AML-193 (cell line): ENCODE results near the gene PDCD4.
A peak's percentile ranks its signal among the peaks of the same experiment; 100 is the strongest.

Experiments
- DNase-seq, 2 experiments: peaks; one replicate each; lab custom pipeline; 2025; lab: John Stamatoyannopoulos, UW

The PDCD4 gene

DNA sequence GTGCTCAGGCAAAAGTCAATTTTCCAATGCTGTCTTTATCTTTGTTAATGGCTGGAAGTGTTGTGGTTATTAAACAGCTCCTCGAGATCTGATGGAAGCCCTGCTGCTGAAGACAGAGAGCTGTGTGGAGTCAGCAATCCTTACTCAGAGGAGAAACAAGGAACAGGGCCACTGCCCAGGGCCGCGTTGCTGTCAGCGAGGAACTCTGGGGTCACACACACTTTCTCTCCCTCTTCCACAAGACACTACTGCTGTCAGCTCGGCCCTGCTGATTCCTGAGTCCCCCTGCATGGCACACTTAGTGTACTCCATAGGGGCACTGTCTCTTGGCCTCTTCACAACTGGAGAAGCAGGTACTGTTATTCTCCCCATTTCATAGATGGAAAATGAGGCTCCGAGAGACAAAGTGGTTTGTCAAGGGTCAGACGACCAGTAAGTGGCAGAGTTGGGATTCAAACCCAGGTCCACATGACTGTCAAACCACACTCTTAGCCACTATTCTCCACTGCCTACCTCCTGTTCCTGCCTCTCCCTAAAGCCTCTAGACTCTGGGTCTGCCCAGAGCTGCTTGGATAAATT lies 29.3 kb upstream of the PDCD4 start:
- no peak for DNase-seq

DNA sequence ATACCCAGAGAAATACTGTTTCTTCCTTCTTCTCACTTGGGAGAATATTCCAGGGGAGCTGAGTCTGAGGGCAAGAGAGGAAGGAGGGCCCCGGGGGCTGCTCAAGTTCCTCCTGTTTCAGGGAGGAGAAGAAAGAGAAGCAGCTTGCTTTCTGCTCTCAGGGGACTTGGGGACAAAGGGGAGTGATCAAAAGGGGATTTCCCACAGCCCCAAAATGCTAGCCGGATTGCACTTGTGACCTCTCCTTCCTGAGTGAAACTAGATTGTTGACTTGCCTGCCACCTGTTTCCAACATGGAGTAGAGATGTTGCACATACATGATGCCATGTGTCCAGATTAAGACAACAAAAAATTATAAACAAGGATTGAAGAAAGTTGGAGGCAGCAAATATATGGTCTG lies 28.7 kb upstream of the PDCD4 start:
- DNase-seq, result no peak

DNA sequence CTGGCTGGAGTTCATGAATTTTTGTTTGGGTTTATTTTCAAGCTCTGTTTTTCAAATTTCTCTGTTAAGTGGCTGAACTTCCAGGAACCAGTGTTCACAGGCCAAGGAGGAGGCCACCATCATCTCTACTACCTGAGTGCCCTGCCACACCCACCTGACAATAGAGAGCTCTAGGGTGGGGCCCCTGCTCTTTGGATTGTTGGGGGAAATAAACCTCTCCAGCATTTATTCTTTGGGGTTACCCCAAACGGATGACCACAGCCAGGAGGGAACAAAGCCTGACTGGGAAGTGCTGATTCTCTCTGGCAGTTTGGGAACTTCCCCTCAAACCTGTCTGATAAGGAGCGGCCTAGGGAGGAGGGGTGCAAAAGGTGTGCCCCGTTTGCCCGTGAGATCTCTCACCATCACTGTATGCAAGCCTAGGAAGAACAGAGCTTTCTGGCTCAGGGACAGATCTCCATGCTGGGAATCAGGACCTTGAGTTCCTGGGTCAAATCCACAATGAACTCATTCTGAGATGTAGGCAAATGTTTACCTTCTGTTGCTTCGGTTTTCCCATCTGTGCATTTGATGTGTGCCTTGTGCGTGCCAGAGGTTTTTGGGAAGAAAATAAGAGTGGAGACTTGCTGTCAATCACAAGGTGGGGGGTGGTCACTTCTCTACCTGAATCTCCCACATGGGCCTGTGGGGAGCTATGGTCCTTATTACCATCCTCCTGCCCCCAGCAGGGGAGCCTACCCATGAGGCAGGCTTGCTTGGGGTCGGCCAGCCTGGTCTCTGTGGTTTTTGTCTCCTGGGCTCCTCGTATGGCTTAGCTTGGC lies 27.7 kb upstream of the PDCD4 start:
- DNase-seq, result no peak

DNA sequence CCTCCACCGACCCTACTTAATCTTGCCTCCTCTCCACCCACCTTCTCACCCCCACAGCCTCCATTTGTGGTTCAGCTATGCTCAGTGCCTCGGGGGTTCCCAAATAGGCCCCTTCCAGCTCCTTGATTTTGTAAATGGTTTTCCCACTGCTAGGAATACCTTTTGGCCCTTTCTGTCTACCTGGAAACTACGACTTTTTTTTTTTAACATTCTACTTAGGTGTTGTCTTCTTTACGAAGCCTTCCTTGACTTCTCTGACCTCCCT lies 27.2 kb upstream of the PDCD4 start:
- DNase-seq, result no peak

DNA sequence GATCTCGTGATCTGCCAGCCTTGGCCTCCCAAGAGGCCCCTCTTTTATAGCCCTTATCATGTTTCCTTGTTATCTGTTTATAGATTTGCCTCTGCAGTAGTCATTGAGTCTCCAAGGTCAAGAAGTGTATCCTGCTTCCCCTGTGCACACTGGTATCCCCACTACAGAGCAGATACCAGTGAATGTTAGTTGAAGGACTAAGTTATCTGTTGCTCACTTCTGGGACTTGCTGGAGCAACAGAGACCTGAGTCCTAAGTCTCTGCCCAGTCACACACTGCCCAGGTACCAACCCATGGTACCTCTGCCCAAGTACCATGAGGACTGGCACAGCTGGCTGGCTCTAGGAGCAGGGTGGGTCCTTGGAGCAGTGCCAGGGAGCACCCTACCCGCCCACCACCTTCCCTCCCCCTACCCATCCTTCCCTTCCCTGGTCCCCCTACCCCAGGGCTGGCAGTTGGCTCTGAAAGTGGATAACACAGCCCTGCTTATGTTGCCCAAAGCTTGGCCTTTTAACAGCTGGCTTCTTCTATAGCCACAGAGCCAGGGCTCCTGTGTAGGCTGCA lies 26.5 kb upstream of the PDCD4 start:
- no peak for DNase-seq

DNA sequence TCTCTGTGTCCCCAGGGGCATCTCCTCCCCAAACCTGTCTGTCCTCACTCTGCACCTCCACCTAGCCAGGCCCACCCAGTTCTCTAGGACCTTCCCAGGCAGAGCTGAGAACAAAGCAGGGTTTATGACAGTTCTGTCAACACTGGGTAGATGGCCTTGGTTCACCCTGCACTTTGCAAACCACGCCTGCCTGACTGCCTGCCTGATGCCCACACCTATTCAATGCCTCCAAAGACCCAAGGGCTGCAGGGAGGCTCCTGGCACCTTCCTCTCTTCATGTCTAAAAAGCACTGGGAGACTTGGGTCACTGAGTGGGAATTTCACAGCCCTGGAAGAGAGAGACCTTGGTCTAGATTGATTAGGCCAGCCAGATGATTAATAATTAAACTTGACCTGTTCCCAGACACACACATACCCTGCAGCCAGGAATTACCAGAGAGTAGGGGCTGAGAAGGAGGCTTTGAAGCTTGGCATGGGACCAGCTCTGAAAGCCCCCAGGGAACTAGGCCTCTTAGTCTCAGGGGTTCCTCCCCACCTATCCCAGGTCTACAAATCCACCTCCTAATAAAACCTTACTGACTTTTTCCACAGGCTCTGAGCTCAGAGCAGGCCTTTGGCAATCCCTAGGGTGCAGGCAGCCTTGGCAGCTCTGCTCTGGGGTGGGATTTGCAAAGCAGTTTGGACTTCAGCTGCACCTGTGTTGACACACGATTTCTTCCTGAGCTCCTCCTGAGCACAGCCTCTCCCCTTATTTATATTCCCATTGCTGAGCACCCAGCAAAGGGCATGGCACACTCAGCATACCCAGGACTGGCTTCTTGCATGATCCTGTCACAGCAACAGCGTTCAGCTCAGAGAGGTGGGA lies 25.7 kb upstream of the PDCD4 start:
- DNase-seq, result no peak

DNA sequence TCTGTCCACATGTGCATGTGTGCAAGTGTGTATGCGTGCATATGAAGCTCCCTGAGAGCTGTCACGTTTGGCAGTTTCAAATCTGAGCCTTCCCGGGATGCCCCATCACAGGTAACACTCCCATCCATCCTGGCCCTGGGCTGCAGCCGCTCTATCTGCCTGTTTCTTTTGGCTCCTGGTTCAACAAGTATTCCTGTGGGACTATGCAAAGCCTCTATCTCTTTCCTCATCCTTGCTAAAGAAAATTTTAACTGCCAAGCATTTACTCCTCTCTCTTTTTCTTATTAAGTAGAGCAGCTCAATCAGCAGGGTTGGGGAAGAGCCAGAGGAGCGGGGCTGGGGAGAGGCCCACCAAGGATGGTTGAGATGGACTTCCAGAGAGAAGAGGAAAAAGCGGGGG lies 24.4 kb upstream of the PDCD4 start:
- no peak for DNase-seq

DNA sequence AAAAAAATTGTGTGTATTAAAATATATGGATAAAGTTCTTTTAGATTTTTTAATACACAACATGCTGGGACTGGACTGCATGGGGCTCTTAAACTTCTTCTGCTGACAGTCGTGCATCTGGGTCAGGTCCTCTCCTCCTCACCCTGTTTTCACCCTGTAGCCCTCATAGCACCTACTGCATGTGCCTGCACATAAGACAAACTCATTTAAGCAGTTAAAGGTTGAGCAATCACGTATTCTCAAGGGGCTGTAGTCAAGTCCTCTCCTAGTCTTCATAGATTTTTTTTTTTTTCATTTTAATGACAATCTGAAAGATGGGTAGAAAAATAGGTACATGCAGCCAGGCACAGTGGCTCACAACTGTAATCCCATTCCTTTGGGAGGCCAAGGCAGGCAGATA lies 23.6 kb upstream of the PDCD4 start:
- no peak for DNase-seq

DNA sequence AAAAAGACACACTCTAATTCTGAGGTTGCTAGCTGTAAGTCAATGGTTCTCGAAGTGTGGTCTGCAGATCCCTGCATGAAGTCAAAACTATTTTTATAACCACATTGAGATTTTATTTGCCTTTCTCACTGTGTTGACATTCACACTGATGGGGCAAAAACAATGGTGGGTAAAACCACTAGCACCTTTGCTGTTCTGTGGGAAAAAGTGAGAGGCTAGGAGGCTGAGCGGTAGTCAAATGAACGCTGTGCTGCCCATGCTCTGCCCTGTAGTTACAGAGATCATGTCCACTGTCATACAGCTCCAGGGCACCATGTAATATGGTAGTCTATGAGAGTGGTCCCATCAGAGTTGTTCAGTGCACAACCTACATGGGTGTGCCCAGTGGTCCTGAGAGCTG lies 21.6 kb upstream of the PDCD4 start:
- no peak for DNase-seq

DNA sequence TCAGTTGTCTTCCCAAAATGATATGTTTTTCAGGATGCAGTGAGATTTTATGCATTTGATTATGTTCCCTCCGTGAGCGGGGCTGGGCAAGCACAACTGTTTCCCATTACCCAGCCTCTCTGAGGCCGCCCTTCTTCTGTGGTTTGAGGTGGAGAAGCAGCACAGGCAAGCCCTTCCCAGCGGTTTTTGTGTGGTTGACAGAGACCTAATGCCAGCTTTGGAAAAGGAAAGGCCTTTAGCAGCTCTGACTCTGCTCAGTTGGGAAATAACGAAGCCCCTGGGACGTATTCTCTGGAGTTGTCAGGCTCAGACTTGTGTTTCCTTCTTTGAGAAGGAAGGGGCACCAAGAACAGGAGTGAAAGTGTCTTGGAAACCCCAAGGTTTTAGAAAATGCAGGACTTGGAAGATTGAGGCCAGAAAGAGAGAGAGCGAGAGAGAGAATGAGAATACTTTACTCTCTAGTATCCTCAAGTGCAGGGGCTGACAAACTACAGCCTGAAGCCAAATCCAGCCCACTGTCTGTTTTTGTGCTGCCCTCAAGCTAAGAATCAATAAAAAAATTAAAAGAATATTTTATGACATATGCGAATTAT lies 20.6 kb upstream of the PDCD4 start:
- DNase-seq, result peak; percentile 56 to 61

DNA sequence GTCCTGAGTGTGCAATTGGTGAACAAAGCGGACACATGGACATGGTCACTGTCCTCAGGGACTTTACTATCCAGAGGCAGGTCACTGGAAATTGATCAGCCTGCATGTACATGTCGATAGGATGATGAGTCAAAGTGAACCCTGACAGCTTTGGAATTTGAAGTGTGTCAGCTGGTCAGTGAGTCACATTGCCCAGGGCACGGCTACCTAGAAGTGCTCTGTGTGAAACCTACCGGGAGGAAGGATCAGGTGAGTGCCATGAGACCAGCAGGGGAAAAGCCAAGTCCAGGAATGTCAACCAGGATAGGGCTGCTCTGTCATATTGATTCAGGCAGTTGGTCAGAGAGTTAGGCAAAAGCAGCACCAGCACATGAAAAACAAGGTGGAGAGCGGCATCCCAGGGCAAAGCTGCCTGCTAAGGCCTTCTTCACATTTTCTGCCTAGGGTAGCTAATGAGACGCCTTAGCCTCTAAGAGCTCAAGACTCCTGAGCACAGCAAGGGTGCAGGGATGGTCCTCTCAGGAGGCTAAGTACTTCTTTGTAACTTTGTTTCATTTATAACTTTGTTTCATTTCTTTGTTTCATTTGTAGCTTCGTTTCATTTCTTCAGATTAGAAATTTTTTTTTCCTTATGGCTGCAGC lies 19.4 kb upstream of the PDCD4 start:
- no peak for DNase-seq

DNA sequence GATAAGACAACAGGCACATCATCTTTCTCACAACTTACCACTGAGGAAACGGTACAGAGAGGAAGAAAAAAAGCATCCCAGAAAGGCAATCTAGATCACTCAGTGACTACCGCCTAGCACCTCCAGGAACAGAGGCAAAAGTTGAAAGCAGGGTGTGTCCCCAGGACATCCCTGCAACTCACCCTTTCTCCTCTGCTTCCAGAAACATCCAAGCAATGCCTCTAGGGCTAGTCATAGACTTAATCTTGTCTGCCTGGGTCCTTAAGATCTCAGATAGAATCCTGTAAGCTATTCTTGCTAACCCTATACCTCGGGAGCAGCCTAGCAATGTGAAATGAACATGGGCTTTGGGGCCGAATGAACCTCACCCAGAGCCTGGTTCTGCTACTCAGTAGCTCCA lies 18.8 kb upstream of the PDCD4 start:
- DNase-seq, result no peak

DNA sequence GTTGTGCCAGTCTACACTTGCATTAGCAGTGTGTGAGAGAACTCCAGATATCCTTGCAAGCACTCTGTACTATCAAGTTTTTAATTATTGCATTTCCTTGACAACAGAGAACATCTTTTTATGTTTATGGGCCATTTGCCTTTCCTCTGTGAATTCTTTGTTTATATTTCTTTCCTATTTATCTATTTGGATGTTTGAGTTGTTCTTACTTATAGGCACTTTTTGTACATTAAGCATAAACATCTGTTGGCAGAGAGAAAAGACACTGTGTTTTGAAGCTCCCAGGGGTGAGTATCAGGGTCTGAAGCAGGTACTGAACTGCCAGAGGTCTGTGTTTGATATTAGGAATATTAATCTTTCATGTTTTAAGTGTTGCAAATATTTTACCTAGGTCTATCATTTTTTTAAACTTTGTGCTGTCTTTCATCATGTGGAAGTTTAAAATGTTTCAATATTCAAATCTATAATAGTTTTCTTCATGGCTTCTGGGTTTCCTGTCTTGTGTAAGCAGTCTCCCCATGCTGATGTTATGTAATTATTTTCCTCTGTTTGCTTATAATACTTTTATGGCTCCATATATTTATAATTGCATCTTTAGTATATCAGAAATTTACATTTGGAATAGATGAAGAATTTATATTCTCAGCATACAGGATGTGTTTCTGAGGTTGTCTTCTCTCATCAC lies 17.7 kb upstream of the PDCD4 start:
- peak in 1 of 2 experiments; percentile 22 for DNase-seq

DNA sequence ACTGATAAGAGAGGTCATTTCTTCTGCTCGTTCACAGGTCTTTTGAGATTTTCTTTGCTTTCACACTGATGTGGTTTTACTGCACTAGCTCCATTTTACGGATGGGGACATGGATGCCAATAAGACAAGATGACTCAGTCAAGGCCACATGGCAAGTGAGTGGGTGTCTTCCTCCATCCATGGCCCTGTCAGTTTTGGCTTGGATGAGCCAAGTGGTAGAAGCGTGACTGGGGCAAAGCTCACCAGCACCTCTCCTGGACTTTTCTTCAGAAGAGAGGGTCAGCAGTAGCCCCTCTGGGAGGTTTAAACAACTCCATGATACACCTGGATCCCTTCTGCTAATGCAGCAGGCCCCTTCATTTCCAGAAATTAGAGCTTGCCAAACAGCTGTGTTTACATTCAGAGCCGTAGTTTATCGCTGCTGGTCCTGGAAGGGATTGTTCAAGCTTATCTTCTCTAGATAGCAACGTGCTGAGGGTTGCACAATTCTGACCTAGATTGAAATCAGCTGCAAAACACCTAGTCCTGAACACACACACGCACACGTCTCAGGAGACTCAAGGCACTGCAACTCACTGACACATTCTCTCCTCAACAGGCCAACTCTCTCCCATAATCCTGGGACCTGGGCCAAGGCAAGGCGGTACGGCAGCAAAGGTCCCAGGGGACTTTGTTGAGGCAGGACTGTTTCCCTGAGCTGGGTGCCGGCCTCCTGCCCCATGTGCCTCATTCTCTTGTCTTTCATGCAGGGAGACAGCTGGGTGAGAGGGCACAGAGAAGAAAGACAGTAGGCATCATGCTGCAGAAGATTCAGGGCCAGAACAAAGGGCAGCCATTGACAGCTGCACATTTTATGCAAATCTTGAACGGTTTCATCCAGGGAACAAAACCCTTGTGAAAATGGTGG lies 14.2 kb upstream of the PDCD4 start:
- DNase-seq, result no peak

DNA sequence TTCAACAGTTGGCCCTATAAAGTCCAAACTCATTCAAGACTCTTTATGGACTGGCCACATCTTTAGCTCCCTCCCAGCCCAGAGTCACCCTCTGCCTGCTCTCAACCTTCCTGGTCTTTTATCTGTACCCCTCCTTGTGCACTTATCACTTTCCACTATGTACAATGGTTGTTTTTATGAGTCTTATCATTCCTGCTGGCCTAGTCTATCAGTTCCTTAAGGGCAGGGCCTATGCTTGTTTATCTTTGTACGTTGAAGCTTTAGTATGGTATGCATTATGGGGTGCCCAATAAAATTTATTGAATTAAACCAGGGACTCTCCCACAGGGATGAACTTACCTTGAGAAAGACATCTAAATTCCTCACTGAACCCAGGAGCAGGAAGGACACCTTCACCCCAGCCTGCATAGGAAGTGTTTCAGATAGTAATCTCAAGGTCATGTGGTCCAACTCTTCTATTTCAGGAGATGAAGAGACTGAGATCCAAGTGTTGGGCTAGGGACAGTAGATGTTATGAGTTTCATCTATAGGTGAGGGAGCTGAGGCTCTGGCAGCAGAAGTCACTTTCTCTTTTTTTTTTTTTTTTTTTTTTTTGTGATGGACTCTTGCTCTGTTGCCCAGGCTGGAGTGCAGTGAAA lies 13.3 kb upstream of the PDCD4 start:
- DNase-seq, result no peak

DNA sequence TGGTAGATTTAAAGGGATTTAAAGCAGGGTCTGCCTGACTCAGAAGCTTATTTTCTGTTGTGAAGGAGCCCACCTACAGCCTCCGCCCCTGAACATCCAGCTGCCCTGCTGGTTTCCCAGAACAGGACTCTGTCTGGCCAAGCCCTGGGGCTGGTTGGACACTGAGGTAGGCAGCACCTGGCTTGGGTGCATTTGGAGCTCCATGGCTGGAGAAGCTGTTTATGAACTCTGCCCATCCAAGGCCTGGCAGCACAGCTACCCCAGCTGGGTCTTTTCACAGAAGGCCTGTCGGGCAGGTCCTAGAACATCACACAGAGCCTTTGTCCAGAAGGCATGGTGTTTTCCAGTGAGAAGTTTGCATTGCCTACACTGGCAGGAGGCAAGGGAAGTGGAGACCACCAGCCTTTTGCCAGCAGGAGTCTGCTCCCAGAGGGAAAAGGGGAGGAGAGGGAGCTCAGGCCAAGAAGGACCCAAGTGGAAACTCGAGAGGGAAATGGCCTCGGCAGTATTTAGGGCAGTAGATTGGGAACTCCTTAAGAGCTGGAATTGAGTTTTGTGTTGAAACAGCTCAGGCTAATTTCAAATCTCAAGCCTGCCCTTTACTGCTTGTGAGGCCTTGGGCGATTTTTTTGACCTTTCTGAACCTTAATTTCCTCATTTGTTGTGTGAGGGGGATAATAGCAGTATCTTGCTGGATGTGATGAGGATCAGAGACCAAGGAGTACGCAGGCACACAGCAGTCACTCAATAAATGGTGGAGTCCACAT lies 12.3 kb upstream of the PDCD4 start:
- peak; percentile 83 to 88 for DNase-seq

DNA sequence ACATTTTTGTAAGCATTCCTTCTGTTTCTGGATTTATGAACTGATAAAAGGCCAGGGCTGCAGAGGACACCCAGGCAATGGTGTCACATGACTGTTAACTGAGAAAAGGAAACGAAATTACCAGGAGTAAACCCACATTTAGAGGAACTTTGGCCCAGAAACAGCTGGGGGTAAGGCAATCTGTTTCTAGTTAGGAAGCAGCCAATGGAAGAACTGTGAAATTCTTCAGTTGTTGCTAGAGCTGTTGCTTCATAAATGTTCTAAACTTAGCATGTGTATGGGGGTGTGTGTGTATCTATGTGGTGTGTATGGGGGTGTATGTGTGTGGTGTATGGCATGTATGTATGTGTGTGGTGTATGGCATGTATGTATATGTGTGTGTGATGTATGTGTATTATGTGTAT lies 11.8 kb upstream of the PDCD4 start:
- DNase-seq, result peak; percentile 87 to 93

DNA sequence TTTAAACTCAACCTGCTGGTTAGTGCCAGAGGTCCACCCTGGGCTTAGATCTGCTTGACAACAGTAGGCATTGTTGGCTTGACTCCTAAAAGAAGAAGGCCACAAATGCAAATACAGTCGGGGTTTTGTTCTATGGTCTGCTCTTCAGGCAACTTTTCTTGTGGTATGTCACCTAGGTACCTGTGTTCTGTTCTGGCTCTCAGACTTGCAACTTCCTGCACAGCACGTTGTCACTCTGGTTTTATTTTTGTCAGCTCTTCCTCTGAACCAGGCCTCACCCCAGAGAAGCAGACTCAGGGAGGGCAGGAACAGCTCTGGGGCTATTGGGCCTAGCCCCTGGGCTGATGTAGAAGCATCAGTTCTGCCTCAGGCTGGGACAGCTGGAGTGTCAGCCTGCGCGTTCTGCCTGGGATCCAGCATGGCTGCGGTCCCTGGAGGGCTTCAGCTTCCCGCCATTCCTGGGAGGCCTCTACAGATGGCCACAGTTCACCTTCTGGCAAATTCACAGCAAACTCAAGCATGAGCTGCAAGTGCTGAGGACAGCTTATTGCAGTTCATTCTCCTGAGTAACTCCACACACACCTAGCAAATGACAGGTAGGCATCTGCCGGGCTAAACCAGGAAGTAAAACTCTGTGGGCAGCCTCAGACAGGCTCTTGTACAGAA lies 11.0 kb upstream of the PDCD4 start:
- no peak for DNase-seq

DNA sequence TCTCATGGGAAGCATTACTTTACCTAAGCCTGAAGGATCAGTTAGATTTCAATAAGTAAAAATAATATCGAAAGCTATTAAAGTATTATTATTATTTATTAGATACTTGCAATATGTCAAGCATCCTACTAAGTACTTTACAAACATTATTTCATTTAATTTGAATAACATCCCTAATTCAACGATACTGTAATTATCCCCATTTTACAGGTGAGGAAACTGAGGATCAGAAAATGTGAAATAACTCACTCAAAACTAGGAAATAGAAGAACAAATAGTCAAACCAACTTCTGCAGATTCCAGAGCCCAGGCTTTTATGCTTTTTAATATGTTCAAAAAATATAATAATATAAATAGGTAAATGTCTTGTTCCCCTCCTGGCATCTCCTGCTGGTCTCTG lies 10.3 kb upstream of the PDCD4 start:
- DNase-seq, result no peak
